Measurements from ENCODE around the gene EEFSEC.
A peak's percentile ranks its signal among the peaks of the same experiment; 100 is the strongest.

The EEFSEC gene

GRCh38 chr3:128424508-128425069 lies 271.3 kb downstream of the EEFSEC start:
- no peak for DNase-seq

- DNase-seq = no peak
Measured at GRCh38 chr3:128425142-128425845, 272.0 kb downstream of the EEFSEC start.

GRCh38 chr3:128425846-128426127 lies 272.5 kb downstream of the EEFSEC start:
- no peak for DNase-seq

- DNase-seq = peak in 16 of 51 donors; percentile 2 to 64 (median 17)
Measured at GRCh38 chr3:128426128-128426921, 273.0 kb downstream of the EEFSEC start.

DNA sequence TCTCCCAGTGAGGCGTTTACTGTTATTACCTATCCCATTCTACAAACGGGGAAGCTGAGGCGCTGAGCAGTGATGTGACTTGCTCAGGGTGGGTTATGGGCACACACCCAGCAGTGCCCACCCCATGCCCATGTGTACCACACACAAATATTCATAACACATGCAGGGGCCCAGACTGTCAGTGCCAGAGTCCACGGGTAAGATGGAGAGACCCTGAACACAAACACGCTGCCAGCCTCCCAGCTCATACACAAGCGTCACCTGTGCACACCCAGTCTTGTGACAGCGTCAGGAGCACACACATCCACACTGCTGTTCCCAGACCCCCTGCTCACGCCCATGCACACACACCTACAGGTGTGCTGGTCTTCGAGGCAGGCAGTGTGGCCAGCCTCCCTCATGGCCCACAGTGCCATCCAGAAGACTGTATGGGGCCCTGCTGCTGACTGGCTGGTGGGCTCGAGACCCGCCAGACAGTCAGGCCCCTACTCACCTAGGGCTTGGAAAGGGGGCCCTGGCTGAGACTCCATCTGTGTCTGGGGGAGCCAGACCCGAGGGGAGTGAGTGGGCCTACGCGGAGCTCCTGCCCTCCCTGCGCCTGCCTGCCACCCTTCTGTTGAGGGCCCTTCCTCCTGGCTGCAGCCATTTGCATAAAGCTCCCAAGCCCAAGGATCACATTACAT lies 274.0 kb downstream of the EEFSEC start:
- no peak for DNase-seq

GRCh38 chr3:128427872-128428822 lies 274.9 kb downstream of the EEFSEC start:
- no peak for DNase-seq

DNA sequence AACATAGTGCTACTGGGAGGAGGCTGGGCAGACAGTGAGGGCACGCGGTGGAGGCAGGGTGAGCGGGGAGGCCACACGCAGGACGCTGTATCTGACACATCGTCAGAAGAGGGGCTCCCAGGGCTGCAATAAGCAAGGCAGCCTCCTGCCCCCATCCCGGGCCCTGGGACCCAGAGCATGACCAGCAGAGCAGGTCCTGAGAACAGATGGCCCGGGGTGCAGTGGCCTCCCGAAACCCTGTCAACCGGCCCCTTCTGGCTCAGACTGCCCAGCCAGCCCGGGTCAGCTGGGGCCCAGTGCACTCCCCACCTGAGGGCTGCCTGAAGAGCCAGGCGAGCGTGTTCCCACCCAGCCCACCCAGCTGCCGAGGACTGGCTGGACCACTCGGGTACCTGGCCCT lies 276.0 kb downstream of the EEFSEC start:
- no peak for DNase-seq

DNA sequence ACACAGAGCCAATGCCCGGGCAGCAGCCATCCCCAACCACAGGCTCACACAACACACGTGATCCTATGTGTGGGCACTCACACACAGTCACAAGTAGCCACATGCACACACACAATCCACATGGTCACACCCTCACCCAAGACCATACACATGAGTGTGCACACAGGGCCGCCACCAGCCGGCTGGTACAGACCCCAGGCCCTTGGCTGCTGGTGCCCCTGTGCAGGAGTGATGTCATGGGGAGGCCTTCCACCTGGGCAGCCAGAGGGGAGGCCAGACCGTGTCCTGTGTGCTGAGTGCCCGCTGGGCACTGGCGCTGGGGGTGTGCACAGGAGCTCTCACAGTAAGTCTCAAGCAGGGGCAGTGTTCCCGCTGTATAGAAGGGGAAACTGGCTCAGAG lies 276.5 kb downstream of the EEFSEC start:
- DNase-seq = no peak

- no peak for DNase-seq
Measured at GRCh38 chr3:128430301-128430700, 277.0 kb downstream of the EEFSEC start.

DNA sequence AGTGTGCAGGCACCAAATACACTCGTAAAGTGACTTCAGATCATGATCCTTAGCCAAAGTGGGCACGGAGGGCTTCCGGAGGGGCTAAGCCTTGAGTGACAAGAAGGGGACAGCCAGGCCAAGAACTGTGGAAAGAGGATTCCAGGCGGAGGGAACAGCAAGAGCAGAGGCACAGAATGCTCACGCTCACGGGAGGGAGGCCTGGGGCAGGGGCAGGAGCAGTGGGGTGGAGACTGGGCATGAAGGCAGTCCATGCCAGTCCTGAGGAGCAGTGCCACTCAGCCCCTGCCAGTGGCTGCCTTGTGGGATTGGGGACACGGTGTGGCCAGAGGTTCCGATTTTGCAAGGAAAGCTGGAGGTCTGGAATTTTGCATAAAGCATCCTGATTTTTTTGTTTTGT lies 277.4 kb downstream of the EEFSEC start:
- DNase-seq = no peak

DNA sequence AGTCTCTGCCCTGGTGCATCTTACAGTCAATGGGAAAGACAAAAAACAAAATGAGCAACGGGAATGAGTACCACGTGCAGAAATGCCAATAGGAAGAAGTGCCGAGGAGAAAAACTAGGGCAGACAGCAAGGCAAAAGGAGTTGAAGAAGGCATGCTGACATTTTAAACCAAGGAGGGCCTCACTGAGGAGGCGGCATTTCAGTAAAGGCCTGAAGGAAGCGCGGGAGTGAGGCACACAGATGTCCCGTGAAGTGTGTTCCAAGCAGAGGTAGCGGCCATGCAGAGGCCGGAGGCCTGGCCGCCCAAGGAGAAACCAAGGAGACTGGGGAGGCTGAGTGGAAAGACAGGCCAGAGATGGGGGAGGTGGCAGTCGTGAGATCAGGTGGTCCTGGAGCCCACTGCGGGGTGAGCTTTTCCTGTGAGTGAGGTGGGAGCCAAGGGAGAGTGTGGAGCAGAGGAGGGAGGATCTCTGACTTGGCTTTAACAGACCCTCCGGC lies 278.6 kb downstream of the EEFSEC start:
- no peak for DNase-seq

DNA sequence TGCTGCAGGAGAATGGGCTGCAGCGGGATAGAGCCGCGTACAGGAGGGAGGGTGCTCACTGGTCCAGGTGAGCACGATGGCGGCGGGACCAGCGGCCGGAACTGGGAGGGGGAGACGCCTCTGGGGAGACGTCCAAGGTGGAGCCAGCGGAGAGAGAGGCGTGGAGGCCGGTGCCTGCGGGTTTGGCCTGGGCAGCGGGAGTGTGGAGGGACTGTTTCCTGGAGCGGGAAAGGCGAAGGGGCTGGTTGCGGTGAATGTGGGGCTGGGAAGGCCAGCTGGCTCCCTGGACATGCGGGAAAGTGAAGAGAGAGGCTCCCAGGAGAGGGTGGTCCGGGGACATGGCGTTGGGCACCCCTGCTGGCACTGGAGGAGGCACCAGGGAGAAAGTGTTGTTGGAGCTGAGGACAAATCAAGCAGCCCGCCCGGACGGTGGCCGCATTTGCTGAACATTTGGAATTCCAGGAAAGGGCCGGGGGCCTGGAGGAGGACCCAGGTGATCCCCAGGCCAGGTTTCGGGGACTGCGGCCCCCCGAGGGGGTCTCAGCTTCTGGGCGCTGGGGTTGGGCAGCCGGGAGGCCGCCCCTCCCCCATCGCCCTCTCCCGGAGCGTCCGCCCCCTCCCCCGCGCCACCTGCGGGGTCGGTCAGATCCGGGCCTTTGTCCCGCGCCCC lies 279.2 kb downstream of the EEFSEC start:
- DNase-seq = no peak

GRCh38 chr3:128432971-128433836 lies 279.9 kb downstream of the EEFSEC start:
- peak in 2 of 51 donors; percentile 6 to 19 for DNase-seq

GRCh38 chr3:128433837-128434165 lies 280.5 kb downstream of the EEFSEC start:
- no peak for DNase-seq

DNA sequence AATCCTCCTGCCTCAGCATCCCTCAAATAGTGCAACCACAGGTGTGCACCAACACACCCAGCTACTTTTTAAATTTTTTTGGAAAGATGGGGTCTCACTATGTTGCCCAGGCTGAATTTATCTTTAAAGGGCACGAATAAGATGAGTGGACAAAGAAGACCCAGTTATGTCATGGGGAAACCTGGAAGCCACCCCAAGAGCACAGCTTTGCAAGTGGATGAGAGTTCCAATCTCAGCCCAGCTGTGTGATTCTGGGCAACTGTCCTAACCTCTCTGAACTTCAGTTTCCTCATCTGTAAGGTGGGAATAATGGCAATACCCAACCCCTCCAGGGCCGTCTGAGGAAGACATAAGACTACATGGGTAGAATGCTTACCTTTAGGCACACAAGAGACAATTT lies 281.2 kb downstream of the EEFSEC start:
- DNase-seq = no peak

DNA sequence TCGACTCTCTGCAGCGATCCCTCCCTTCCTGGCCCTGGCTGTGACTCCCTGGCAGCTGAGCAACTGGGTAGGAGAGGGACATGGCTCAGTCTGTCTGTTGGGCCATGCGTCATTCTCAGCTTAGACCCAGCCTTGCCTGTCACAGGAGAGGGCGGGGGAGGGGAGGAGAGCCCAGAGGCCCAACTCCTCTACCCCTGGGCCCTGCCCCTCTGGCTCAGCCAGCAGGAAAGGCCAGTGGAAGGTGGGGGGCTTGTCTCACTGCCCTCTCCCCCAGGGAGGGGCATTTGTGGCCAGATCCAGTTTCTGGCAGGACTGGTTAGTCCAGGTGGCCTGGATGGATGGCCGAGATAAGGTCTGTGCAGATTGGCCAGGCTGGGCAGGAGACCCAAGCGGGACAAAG lies 281.8 kb downstream of the EEFSEC start:
- no peak for DNase-seq

DNA sequence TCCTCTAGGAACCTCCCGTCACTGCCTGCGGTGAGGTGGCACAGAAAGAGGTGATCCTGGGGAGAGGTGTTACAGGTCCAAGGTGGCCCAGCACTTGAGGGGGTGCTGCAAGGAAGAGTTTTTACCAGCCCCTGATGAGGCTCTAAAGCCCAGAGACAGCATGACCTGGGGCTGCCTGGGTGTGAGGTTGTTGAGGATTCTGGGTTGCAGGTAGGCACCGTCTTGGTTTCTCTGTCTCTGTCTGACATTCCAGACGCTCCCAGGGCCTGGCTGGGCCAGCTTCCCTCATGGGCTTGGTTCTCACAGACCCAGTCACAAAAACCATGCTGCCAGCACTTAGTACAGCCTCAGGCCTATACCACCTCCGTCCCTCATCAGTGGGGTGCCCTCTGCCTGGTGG lies 282.3 kb downstream of the EEFSEC start:
- no peak for DNase-seq

DNA sequence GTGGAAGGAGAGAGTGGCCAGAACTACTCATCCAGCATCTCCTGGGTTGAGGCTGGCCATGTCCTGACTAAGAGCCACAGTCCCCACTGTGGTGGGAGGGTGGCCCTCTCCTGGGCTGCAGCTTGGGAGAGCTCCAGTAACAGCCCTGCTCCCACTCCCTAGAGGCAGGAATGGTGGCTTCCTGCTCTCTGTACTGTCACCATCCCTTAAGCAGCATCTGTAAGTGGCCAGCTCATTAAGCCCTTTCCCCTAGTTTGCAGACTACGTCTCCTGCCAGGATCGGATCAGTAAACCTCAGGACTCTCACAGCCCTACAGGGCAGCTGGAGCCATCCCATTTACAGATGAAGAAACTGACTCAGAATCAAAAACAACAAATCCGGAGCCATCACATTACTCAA lies 282.9 kb downstream of the EEFSEC start:
- no peak for DNase-seq

DNA sequence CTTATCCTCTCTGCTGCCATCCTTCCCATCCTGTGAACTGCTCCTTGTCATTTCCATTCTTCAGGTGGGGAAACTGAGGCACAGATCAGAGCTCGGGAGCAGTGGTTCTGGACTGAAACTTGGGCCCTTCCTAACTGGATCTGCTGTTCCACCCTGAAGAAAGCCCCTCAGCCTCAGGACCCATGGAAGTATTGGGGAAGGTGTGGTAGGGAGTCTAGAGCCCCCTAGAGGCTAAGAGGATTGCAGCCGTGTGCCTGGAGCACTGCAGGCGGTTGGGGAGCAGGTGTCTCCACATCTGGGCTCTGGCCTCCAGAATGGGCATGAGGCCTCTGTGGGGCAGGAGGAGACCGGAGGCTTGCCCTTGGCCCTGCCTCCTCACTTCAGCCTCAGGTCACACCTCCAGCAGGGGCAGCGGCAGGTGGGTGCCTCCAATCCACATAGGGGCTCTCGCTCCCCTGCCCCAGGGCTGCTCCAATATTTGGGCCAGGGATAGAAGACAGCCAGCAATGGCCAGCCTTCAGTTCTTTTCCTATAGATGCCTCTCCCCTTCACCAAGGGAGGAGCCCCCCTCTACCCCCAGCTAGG lies 285.3 kb downstream of the EEFSEC start:
- no peak for DNase-seq

Measured in hypothalamus (tissue), 51 donors.